Stimulated activated naive CD8-positive, alpha-beta T cell treated with anti-CD3 and anti-CD28 coated beads, Interleukin-15, Interleukin-2, amounts not matched to agents 100 ng/mL and 50 ng/mL, for 24 hours (primary cell): ENCODE results near the gene IRF4.

Experiments
- H3K27ac Mint-ChIP-seq: one replicate; pipeline ENCODE4 v1.8.0; 2021; ENCODE audit warnings: mild to moderate bottlenecking, mixed read lengths
- H3K27me3 Mint-ChIP-seq: one replicate; pipeline ENCODE4 v1.8.0; 2021; ENCODE audit warnings: mixed read lengths
- H3K36me3 Mint-ChIP-seq: one replicate; pipeline ENCODE4 v1.8.0; 2021; ENCODE audit warnings: low read depth, mixed read lengths
- H3K4me1 Mint-ChIP-seq: one replicate; pipeline ENCODE4 v1.8.0; 2021; ENCODE audit warnings: low read depth, mixed read lengths
- H3K4me3 Mint-ChIP-seq: one replicate; pipeline ENCODE4 v1.8.0; 2021; ENCODE audit warnings: mild to moderate bottlenecking, mixed read lengths
- H3K9me3 Mint-ChIP-seq: one replicate; pipeline ENCODE4 v1.8.0; 2021; ENCODE audit warnings: mixed read lengths

Gene IRF4

GRCh38 chr6:391559-392440 lies at the start of gene IRF4:
IRF4 (plus strand) TSS chr6:391752; CDS start chr6:393153, 1,401 bp downstream.
- H3K4me3 Mint-ChIP-seq: peak within 1 kb of the TSS; percentile 99
- H3K9me3 Mint-ChIP-seq: no peaks in the 10 kb centered on the region
- H3K27me3 Mint-ChIP-seq: peaks cover 5% of the 10 kb centered on the region
- peaks cover 38% of the 10 kb centered on the region for H3K36me3 Mint-ChIP-seq
- peaks cover 58% of the 10 kb centered on the region for H3K4me1 Mint-ChIP-seq
- H3K27ac Mint-ChIP-seq: peak within 1 kb of the TSS; percentile 94

- Mint-ChIP-seq H3K9me3 (no peaks in the 10 kb centered on the region), H3K4me1 (peaks cover 69% of the 10 kb centered on the region), H3K27me3 (no peaks in the 10 kb centered on the region), H3K27ac (peak overlapping the region; percentile 60), H3K36me3 (peaks cover 18% of the 10 kb centered on the region), H3K4me3 (peak overlapping the region; percentile 15)
Measured at GRCh38 chr6:341914-342831, 49.4 kb upstream of the IRF4 start.

- H3K27me3 Mint-ChIP-seq: no peaks in the 10 kb centered on the region
- no peak overlapping the region for H3K4me3 Mint-ChIP-seq
- H3K27ac Mint-ChIP-seq: no peak overlapping the region
- H3K9me3 Mint-ChIP-seq: no peaks in the 10 kb centered on the region
- peaks cover 69% of the 10 kb centered on the region for H3K4me1 Mint-ChIP-seq
- H3K36me3 Mint-ChIP-seq: peaks cover 24% of the 10 kb centered on the region
Measured at GRCh38 chr6:342832-343179, 48.7 kb upstream of the IRF4 start.

GRCh38 chr6:343226-343935 lies 48.2 kb upstream of the IRF4 start:
- Mint-ChIP-seq H3K36me3 (peaks cover 30% of the 10 kb centered on the region), H3K27ac (no peak overlapping the region), H3K27me3 (no peaks in the 10 kb centered on the region), H3K9me3 (no peaks in the 10 kb centered on the region), H3K4me3 (no peak overlapping the region), H3K4me1 (peaks cover 63% of the 10 kb centered on the region)

- no peaks in the 10 kb centered on the region for H3K9me3 Mint-ChIP-seq
- no peaks in the 10 kb centered on the region for H3K27me3 Mint-ChIP-seq
- no peak overlapping the region for H3K4me3 Mint-ChIP-seq
- H3K27ac Mint-ChIP-seq: no peak overlapping the region
- H3K36me3 Mint-ChIP-seq: peaks cover 34% of the 10 kb centered on the region
- H3K4me1 Mint-ChIP-seq: peaks cover 55% of the 10 kb centered on the region
Measured at GRCh38 chr6:343960-344815, 47.4 kb upstream of the IRF4 start.

- Mint-ChIP-seq H3K4me1 (peaks cover 48% of the 10 kb centered on the region), H3K27me3 (no peaks in the 10 kb centered on the region), H3K9me3 (no peaks in the 10 kb centered on the region), H3K4me3 (no peak overlapping the region), H3K27ac (no peak overlapping the region), H3K36me3 (peaks cover 32% of the 10 kb centered on the region)
Measured at GRCh38 chr6:344816-345340, 46.7 kb upstream of the IRF4 start.

GRCh38 chr6:345747-346385 lies 45.7 kb upstream of the IRF4 start:
- H3K27ac Mint-ChIP-seq: no peak overlapping the region
- H3K27me3 Mint-ChIP-seq: no peaks in the 10 kb centered on the region
- peaks cover 39% of the 10 kb centered on the region for H3K4me1 Mint-ChIP-seq
- H3K36me3 Mint-ChIP-seq: peaks cover 31% of the 10 kb centered on the region
- no peak overlapping the region for H3K4me3 Mint-ChIP-seq
- H3K9me3 Mint-ChIP-seq: no peaks in the 10 kb centered on the region

GRCh38 chr6:346386-347030 lies 45.0 kb upstream of the IRF4 start:
- peaks cover 32% of the 10 kb centered on the region for H3K4me1 Mint-ChIP-seq
- H3K27me3 Mint-ChIP-seq: no peaks in the 10 kb centered on the region
- peaks cover 30% of the 10 kb centered on the region for H3K36me3 Mint-ChIP-seq
- H3K27ac Mint-ChIP-seq: no peak overlapping the region
- no peak overlapping the region for H3K4me3 Mint-ChIP-seq
- H3K9me3 Mint-ChIP-seq: no peaks in the 10 kb centered on the region

- H3K4me3 Mint-ChIP-seq: no peak overlapping the region
- H3K36me3 Mint-ChIP-seq: peaks cover 30% of the 10 kb centered on the region
- peaks cover 25% of the 10 kb centered on the region for H3K4me1 Mint-ChIP-seq
- no peaks in the 10 kb centered on the region for H3K27me3 Mint-ChIP-seq
- no peaks in the 10 kb centered on the region for H3K9me3 Mint-ChIP-seq
- H3K27ac Mint-ChIP-seq: no peak overlapping the region
Measured at GRCh38 chr6:347232-347631, 44.3 kb upstream of the IRF4 start.

- H3K4me3 Mint-ChIP-seq: no peak overlapping the region
- H3K4me1 Mint-ChIP-seq: peaks cover 17% of the 10 kb centered on the region
- H3K27me3 Mint-ChIP-seq: no peaks in the 10 kb centered on the region
- no peak overlapping the region for H3K27ac Mint-ChIP-seq
- no peaks in the 10 kb centered on the region for H3K9me3 Mint-ChIP-seq
- H3K36me3 Mint-ChIP-seq: peaks cover 30% of the 10 kb centered on the region
Measured at GRCh38 chr6:347951-348859, 43.3 kb upstream of the IRF4 start.

- Mint-ChIP-seq H3K36me3 (peaks cover 27% of the 10 kb centered on the region), H3K4me3 (no peak overlapping the region), H3K9me3 (no peaks in the 10 kb centered on the region), H3K4me1 (peaks cover 11% of the 10 kb centered on the region), H3K27ac (no peak overlapping the region), H3K27me3 (no peaks in the 10 kb centered on the region)
Measured at GRCh38 chr6:348860-349396, 42.6 kb upstream of the IRF4 start.

GRCh38 chr6:349491-349921 lies 42.0 kb upstream of the IRF4 start:
- no peak overlapping the region for H3K27ac Mint-ChIP-seq
- no peaks in the 10 kb centered on the region for H3K27me3 Mint-ChIP-seq
- no peaks in the 10 kb centered on the region for H3K9me3 Mint-ChIP-seq
- no peak overlapping the region for H3K4me3 Mint-ChIP-seq
- peaks cover 10% of the 10 kb centered on the region for H3K4me1 Mint-ChIP-seq
- H3K36me3 Mint-ChIP-seq: peaks cover 22% of the 10 kb centered on the region
